C1 segment of cervical spinal cord (tissue), 14 donors: ENCODE measurements around the gene XRCC5.
A peak's percentile ranks its signal among the peaks of the same experiment; 100 is the strongest.

Experiments
- DNase-seq, 14 donors: peaks; one replicate each; lab custom pipeline; 2025; lab: John Stamatoyannopoulos, UW

XRCC5 gene

GRCh38 chr2:216084547-216084946, 24.6 kb upstream of the XRCC5 start:
- DNase-seq: no peak

- no peak for DNase-seq
Observed at GRCh38 chr2:216086207-216086893, 22.8 kb upstream of the XRCC5 start.

GRCh38 chr2:216090369-216090786, 18.8 kb upstream of the XRCC5 start:
- DNase-seq: no peak

- DNase-seq: no peak
Observed at GRCh38 chr2:216092646-216093045, 16.5 kb upstream of the XRCC5 start.

- DNase-seq: no peak
Observed at GRCh38 chr2:216094701-216095100, 14.4 kb upstream of the XRCC5 start.

GRCh38 chr2:216098421-216099334, 10.5 kb upstream of the XRCC5 start:
- no peak for DNase-seq

GRCh38 chr2:216101109-216101508, 8.0 kb upstream of the XRCC5 start:
- no peak for DNase-seq

- no peak for DNase-seq
Observed at GRCh38 chr2:216103213-216103612, 5.9 kb upstream of the XRCC5 start.

- DNase-seq: peak in 2 of 14 donors; percentile 7 to 32
Observed at GRCh38 chr2:216104691-216105090, 4.5 kb upstream of the XRCC5 start.

GRCh38 chr2:216107320-216107719, 1.8 kb upstream of the XRCC5 start:
- no peak for DNase-seq

- no peak for DNase-seq
Observed at GRCh38 chr2:216107760-216108159, 1.4 kb upstream of the XRCC5 start.

- peak in 2 of 14 donors; percentile 1 to 3 for DNase-seq
Observed at GRCh38 chr2:216108310-216108966, 710 bp upstream of the XRCC5 start.

- DNase-seq: no peak
Observed at GRCh38 chr2:216109962-216110614, 940 bp downstream of the XRCC5 start.

GRCh38 chr2:216110620-216111019, 1.5 kb downstream of the XRCC5 start:
- DNase-seq: no peak

GRCh38 chr2:216111122-216111521, 2.0 kb downstream of the XRCC5 start:
- no peak for DNase-seq

- no peak for DNase-seq
Observed at GRCh38 chr2:216112926-216113325, 3.8 kb downstream of the XRCC5 start.

GRCh38 chr2:216113572-216113971, 4.4 kb downstream of the XRCC5 start:
- DNase-seq: no peak

- peak in 2 of 14 donors; percentile 46 to 72 for DNase-seq
Observed at GRCh38 chr2:216114382-216114713, 5.2 kb downstream of the XRCC5 start.

GRCh38 chr2:216114714-216115531, 5.8 kb downstream of the XRCC5 start:
- DNase-seq: peak; percentile 35 to 97 (median 92)

GRCh38 chr2:216116418-216116817, 7.3 kb downstream of the XRCC5 start:
- no peak for DNase-seq
